Cardiac muscle cell (in vitro differentiated cells and primary cell): ENCODE results near the gene PLA2G6. TPM values are rescaled to one million over a fixed set of nuclear protein-coding genes. Genes with fewer than 3 reads are reported as not detected.
A peak's percentile ranks its signal among the peaks of the same experiment; 100 is the strongest.

Experiments used
- DNase-seq, 2 donors: peaks; one replicate each; pipeline versions ENCODE4 v3.0.0 to v3.0.0-alpha.2; 2010 to 2017; ENCODE audit warnings: low read depth in 1 of 2, low spot score in 1 of 2
- H3K27ac ChIP-seq: fragments of 200-600 bp; sonication (generic); 2 replicates; pipeline ENCODE4 v1.5.1; 2016
- H3K27me3 ChIP-seq: fragments of 200-600 bp; sonication (generic); 2 replicates; pipeline ENCODE4 v1.6.0; 2016; ENCODE audit warnings: control low read depth
- H3K36me3 ChIP-seq: fragments of 200-600 bp; sonication (generic); 2 replicates; pipeline ENCODE4 v1.5.1; 2016; ENCODE audit warnings: control low read depth
- H3K4me1 ChIP-seq: fragments of 200-600 bp; sonication (generic); 2 replicates; pipeline ENCODE4 v1.8.1; 2017; ENCODE audit warnings: low read depth, mild to moderate bottlenecking, mixed run types
- H3K4me3 ChIP-seq: fragments of 200-600 bp; sonication (generic); 2 replicates; pipeline ENCODE4 v1.5.1; 2016; ENCODE audit warnings: mild to moderate bottlenecking
- H3K9me3 ChIP-seq: fragments of 200-600 bp; sonication (generic); 2 replicates; pipeline ENCODE4 v1.5.1; 2017; ENCODE audit warnings: low read depth, mild to moderate bottlenecking, control low read depth
- polyA plus RNA-seq: library from polyadenylated mRNA; unstranded; fragments of >200 nt; fragmentation: Nextera tagmentation; extraction: Ambion mirVana; gene quantifications from 2 replicates; pipeline ENCODE4 v1.2.1, GENCODE V29; 2016
- total RNA-seq: library from RNA; depleted of rRNA; stranded (reverse); fragments of >200 nt; gene quantifications from 2 replicates; pipeline ENCODE4 v1.2.3, GENCODE V29; 2016
- TF ChIP-seq, protein P1 (sequence below): IDR thresholded peaks from 2 replicates; pipeline ENCODE4 v1.5.1; 2012; ENCODE audit warnings: low read depth, mild to moderate bottlenecking, low read length

The PLA2G6 gene
- total and polyA plus RNA-seq, 2 experiments from 2014 or later: 30.9 to 41.5 TPM

DNA sequence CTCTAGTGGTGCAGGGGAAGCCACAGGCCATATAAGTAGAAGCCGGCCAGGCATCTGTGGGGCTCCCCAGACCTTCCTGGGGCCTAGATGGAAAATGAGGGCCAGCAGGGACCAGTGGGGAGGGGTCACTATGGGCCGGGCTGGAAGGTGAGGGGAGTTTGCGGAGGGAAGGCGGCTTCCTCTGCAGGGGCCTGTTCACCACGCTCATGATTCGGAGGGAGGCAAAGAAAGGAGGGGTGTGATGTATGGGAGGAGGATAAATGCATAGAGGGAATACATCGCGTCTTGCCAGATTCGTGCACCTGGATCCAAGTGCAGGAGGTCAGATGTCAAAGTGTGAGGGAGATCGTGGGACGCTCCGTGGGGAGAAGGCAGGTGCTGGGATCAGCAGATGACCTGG, 104.5 kb downstream of the PLA2G6 start:
- H3K36me3 ChIP-seq: peaks cover 15% of the 10 kb centered on the region
- H3K9me3 ChIP-seq: no peaks in the 10 kb centered on the region
- H3K4me3 ChIP-seq: no peak overlapping the region
- peaks cover 4% of the 10 kb centered on the region for H3K4me1 ChIP-seq
- H3K27me3 ChIP-seq: peaks cover 20% of the 10 kb centered on the region
- H3K27ac ChIP-seq: no peak overlapping the region
- TF ChIP-seq, protein P1, sequence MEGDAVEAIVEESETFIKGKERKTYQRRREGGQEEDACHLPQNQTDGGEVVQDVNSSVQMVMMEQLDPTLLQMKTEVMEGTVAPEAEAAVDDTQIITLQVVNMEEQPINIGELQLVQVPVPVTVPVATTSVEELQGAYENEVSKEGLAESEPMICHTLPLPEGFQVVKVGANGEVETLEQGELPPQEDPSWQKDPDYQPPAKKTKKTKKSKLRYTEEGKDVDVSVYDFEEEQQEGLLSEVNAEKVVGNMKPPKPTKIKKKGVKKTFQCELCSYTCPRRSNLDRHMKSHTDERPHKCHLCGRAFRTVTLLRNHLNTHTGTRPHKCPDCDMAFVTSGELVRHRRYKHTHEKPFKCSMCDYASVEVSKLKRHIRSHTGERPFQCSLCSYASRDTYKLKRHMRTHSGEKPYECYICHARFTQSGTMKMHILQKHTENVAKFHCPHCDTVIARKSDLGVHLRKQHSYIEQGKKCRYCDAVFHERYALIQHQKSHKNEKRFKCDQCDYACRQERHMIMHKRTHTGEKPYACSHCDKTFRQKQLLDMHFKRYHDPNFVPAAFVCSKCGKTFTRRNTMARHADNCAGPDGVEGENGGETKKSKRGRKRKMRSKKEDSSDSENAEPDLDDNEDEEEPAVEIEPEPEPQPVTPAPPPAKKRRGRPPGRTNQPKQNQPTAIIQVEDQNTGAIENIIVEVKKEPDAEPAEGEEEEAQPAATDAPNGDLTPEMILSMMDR: no peak
- no peak for DNase-seq

DNA sequence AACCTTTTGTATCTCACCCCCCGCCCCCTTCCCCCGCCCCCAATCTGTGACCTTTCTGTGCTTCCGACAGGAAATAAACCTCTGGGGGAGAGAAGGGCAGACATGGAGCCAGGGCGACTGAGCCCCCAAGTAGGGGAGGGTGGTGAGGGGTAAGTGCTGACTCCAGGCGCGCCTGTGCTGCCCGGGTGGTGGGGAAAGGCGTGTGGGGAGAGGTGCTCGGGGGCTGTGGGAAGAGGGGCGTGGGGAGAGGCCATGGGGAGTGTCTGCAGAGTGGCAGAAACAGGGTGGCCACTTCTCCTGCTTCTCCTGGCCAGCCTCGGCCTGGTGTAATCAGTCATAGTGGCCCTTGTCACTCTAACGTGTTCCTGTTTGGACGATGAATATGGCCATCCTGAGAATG, 105.7 kb downstream of the PLA2G6 start:
- TF ChIP-seq, protein P1: no peak
- Histone ChIP-seq H3K9me3 (no peaks in the 10 kb centered on the region), H3K4me1 (peaks cover 5% of the 10 kb centered on the region), H3K27ac (no peak overlapping the region), H3K4me3 (no peak overlapping the region), H3K36me3 (peaks cover 15% of the 10 kb centered on the region), H3K27me3 (peaks cover 10% of the 10 kb centered on the region)
- no peak for DNase-seq

GRCh38 chr22:38075105-38075825, 106.4 kb downstream of the PLA2G6 start:
- Histone ChIP-seq H3K27me3 (peaks cover 3% of the 10 kb centered on the region), H3K9me3 (no peaks in the 10 kb centered on the region), H3K27ac (no peak overlapping the region), H3K36me3 (peaks cover 15% of the 10 kb centered on the region), H3K4me1 (peaks cover 12% of the 10 kb centered on the region), H3K4me3 (no peak overlapping the region)
- DNase-seq: no peak
- TF ChIP-seq, protein P1: no peak

GRCh38 chr22:38074181-38075104, 107.2 kb downstream of the PLA2G6 start:
- Histone ChIP-seq H3K9me3 (no peaks in the 10 kb centered on the region), H3K4me1 (peaks cover 20% of the 10 kb centered on the region), H3K27me3 (no peaks in the 10 kb centered on the region), H3K4me3 (no peak overlapping the region), H3K27ac (no peak overlapping the region), H3K36me3 (peaks cover 15% of the 10 kb centered on the region)
- TF ChIP-seq, protein P1: peak; percentile 67
- DNase-seq: peak in 1 of 2 donors; percentile 60

GRCh38 chr22:38073150-38074130, 108.2 kb downstream of the PLA2G6 start:
- DNase-seq: no peak
- H3K36me3 ChIP-seq: peaks cover 15% of the 10 kb centered on the region
- H3K9me3 ChIP-seq: no peaks in the 10 kb centered on the region
- H3K27ac ChIP-seq: no peak overlapping the region
- peaks cover 30% of the 10 kb centered on the region for H3K4me1 ChIP-seq
- H3K4me3 ChIP-seq: no peak overlapping the region
- TF ChIP-seq, protein P1: no peak
- no peaks in the 10 kb centered on the region for H3K27me3 ChIP-seq
